ENCODE results near the gene DOCK9. TPM values are rescaled to one million over a fixed set of nuclear protein-coding genes. Genes with fewer than 3 reads are reported as not detected.

Gene DOCK9
- total and polyA plus RNA-seq, 2 donors from 2014 or later: 14.0 to 125 TPM

GRCh38 chr13:98854448-98854847 is 123.4 kb downstream of the DOCK9 start:
- TF ChIP-seq, protein P1, sequence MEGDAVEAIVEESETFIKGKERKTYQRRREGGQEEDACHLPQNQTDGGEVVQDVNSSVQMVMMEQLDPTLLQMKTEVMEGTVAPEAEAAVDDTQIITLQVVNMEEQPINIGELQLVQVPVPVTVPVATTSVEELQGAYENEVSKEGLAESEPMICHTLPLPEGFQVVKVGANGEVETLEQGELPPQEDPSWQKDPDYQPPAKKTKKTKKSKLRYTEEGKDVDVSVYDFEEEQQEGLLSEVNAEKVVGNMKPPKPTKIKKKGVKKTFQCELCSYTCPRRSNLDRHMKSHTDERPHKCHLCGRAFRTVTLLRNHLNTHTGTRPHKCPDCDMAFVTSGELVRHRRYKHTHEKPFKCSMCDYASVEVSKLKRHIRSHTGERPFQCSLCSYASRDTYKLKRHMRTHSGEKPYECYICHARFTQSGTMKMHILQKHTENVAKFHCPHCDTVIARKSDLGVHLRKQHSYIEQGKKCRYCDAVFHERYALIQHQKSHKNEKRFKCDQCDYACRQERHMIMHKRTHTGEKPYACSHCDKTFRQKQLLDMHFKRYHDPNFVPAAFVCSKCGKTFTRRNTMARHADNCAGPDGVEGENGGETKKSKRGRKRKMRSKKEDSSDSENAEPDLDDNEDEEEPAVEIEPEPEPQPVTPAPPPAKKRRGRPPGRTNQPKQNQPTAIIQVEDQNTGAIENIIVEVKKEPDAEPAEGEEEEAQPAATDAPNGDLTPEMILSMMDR (IDR thresholded peaks at IDR 0.05; ENCODE audit: borderline replicate concordance, extremely low read depth, insufficient read depth): no peak
- FAIRE-seq (no peak), DNase-seq (no peak)
- H3K9me3 ChIP-seq (ENCODE audit: control insufficient read depth in 2 of 3, insufficient read depth in 1 of 3, low read length in 3 of 3): no peaks in the 10 kb centered on the region
- no peak overlapping the region for H3K4me3 ChIP-seq (ENCODE audit: low read length in 3 of 3)
- no peak overlapping the region for H3K9ac ChIP-seq (ENCODE audit: low read length in 3 of 3)
- no peaks in the 10 kb centered on the region for H3K27me3 ChIP-seq (ENCODE audit: control insufficient read depth, insufficient read depth, low read length)
- H3K27ac ChIP-seq (ENCODE audit: low read depth in 2 of 2, low read length in 2 of 2): no peak overlapping the region
- H3K4me1 ChIP-seq (ENCODE audit: control insufficient read depth in 2 of 3, insufficient read depth in 2 of 3, low read depth in 1 of 3, low read length in 3 of 3): no peaks in the 10 kb centered on the region
- H3K36me3 ChIP-seq (ENCODE audit: control insufficient read depth in 2 of 3, insufficient read depth in 3 of 3, low read length in 3 of 3): peaks cover 0 to 4% (median 0%) of the 10 kb centered on the region in 3 donors
- intact Hi-C loops (cut with DNase I): no loop called here

- Histone ChIP-seq H3K9me3 (ENCODE audit: control insufficient read depth in 2 of 3, insufficient read depth in 1 of 3, low read length in 3 of 3) (no peaks in the 10 kb centered on the region), H3K4me3 (ENCODE audit: low read length in 3 of 3) (no peak overlapping the region), H3K36me3 (ENCODE audit: control insufficient read depth in 2 of 3, insufficient read depth in 3 of 3, low read length in 3 of 3) (peaks cover 0 to 4% (median 0%) of the 10 kb centered on the region in 3 donors), H3K27me3 (ENCODE audit: control insufficient read depth, insufficient read depth, low read length) (no peaks in the 10 kb centered on the region), H3K4me1 (ENCODE audit: control insufficient read depth in 2 of 3, insufficient read depth in 2 of 3, low read depth in 1 of 3, low read length in 3 of 3) (no peaks in the 10 kb centered on the region), H3K9ac (ENCODE audit: low read length in 3 of 3) (no peak overlapping the region), H3K27ac (ENCODE audit: low read depth in 2 of 2, low read length in 2 of 2) (no peak overlapping the region)
- DNase-seq (no peak), FAIRE-seq (no peak)
- intact Hi-C loops (cut with DNase I): no loop called here
- TF ChIP-seq, protein P1 (IDR thresholded peaks at IDR 0.05; ENCODE audit: borderline replicate concordance, extremely low read depth, insufficient read depth): no peak
These were observed 124.1 kb downstream of the DOCK9 start for GRCh38 chr13:98853771-98854221.

GRCh38 chr13:98851276-98851675 is 126.6 kb downstream of the DOCK9 start:
- intact Hi-C loops (cut with DNase I): no loop called here
- no peaks in the 10 kb centered on the region for H3K9me3 ChIP-seq (ENCODE audit: control insufficient read depth in 2 of 3, insufficient read depth in 1 of 3, low read length in 3 of 3)
- H3K27ac ChIP-seq (ENCODE audit: low read depth in 2 of 2, low read length in 2 of 2): no peak overlapping the region
- H3K9ac ChIP-seq (ENCODE audit: low read length in 3 of 3): no peak overlapping the region
- H3K4me1 ChIP-seq (ENCODE audit: control insufficient read depth in 2 of 3, insufficient read depth in 2 of 3, low read depth in 1 of 3, low read length in 3 of 3): no peaks in the 10 kb centered on the region
- TF ChIP-seq, protein P1 (IDR thresholded peaks at IDR 0.05; ENCODE audit: borderline replicate concordance, extremely low read depth, insufficient read depth): no peak
- no peaks in the 10 kb centered on the region for H3K27me3 ChIP-seq (ENCODE audit: control insufficient read depth, insufficient read depth, low read length)
- FAIRE-seq (no peak), DNase-seq (no peak)
- H3K4me3 ChIP-seq (ENCODE audit: low read length in 3 of 3): no peak overlapping the region
- H3K36me3 ChIP-seq (ENCODE audit: control insufficient read depth in 2 of 3, insufficient read depth in 3 of 3, low read length in 3 of 3): peaks cover 0 to 4% (median 0%) of the 10 kb centered on the region in 3 donors

GRCh38 chr13:98848746-98849145 is 129.1 kb downstream of the DOCK9 start:
- Histone ChIP-seq H3K27me3 (ENCODE audit: control insufficient read depth, insufficient read depth, low read length) (no peaks in the 10 kb centered on the region), H3K4me1 (ENCODE audit: control insufficient read depth in 2 of 3, insufficient read depth in 2 of 3, low read depth in 1 of 3, low read length in 3 of 3) (no peaks in the 10 kb centered on the region), H3K4me3 (ENCODE audit: low read length in 3 of 3) (no peak overlapping the region), H3K27ac (ENCODE audit: low read depth in 2 of 2, low read length in 2 of 2) (no peak overlapping the region), H3K36me3 (ENCODE audit: control insufficient read depth in 2 of 3, insufficient read depth in 3 of 3, low read length in 3 of 3) (peaks cover 0 to 9% (median 7%) of the 10 kb centered on the region in 3 donors), H3K9me3 (ENCODE audit: control insufficient read depth in 2 of 3, insufficient read depth in 1 of 3, low read length in 3 of 3) (no peaks in the 10 kb centered on the region), H3K9ac (ENCODE audit: low read length in 3 of 3) (no peak overlapping the region)
- intact Hi-C loops (cut with DNase I): no loop called here
- no peak for DNase-seq
- FAIRE-seq: no peak
- TF ChIP-seq, protein P1 (IDR thresholded peaks at IDR 0.05; ENCODE audit: borderline replicate concordance, extremely low read depth, insufficient read depth): no peak

Measured in kidney (tissue), 14 donors.